GM12878 (cell line): ENCODE measurements around the gene PHF3.
"Not testable (repeated sequence)": the region's sequence is repeated elsewhere in the genome, so short reads cannot be mapped to it uniquely, and the experiment has no call there.

Experiments
- FOXM1 ChIP-seq: IDR thresholded peaks from 2 replicates; pipeline ENCODE4 v1.6.1; 2012; ENCODE audit warnings: low read depth, mild to moderate bottlenecking, inconsistent platforms, low read length, moderate library complexity
- GABPA ChIP-seq: IDR thresholded peaks from 2 replicates; pipeline ENCODE4 v1.6.1; 2014; ENCODE audit warnings: antibody characterized with exemption, low read depth, mild to moderate bottlenecking, inconsistent platforms
- MAX ChIP-seq: IDR thresholded peaks from 2 replicates; pipeline ENCODE4 v1.6.1; 2012; ENCODE audit warnings: low read depth, low read length, improper control_type of control experiment
- NR2C1 ChIP-seq: fragments of 450-650 bp; IDR thresholded peaks from 2 replicates; pipeline ENCODE4 v1.6.1; 2017; ENCODE audit warnings: antibody characterized with exemption, mild to moderate bottlenecking, moderate library complexity
- PAX5 ChIP-seq: IDR thresholded peaks from 2 replicates; pipeline ENCODE4 v1.6.1; 2011; ENCODE audit warnings: low read depth, low read length, borderline replicate concordance
- POLR2AphosphoS5 ChIP-seq: IDR thresholded peaks from 2 replicates; pipeline ENCODE4 v1.6.1; 2011; ENCODE audit warnings: mild to moderate bottlenecking, low read length, inconsistent platforms

- not testable (repeated sequence) for TF ChIP-seq POLR2AphosphoS5, PAX5, NR2C1, MAX, GABPA, FOXM1
Observed at GRCh38 chr6:63757275-63757674, 121.7 kb downstream of the PHF3 start.
